T47D (cell line): ENCODE results near the gene HMOX2.

Experiments used
- DNase-seq, 2 experiments: peaks; one replicate each; pipeline versions ENCODE4 v3.0.0 to v3.0.0-alpha.2; 2011 to 2012; ENCODE audit warnings: low read depth in 1 of 2, low spot score in 1 of 2
- JUND ChIP-seq: IDR thresholded peaks from 2 replicates; pipeline ENCODE4 v1.6.1; 2012; ENCODE audit warnings: low read depth
- in situ Hi-C: cut with HindIII; loops from 2 replicates; pipeline ENCODE4 v1.10.0; 2016; ENCODE audit warnings: low sequenced_read_pairs, low pct_unique_long_range_greater_than_20kb

HMOX2 gene

GRCh38 chr16:4512473-4512872 lies 36.3 kb downstream of the HMOX2 start:
- no peak for TF ChIP-seq JUND
- in situ Hi-C loops = no loop called here
- no peak for DNase-seq

DNA sequence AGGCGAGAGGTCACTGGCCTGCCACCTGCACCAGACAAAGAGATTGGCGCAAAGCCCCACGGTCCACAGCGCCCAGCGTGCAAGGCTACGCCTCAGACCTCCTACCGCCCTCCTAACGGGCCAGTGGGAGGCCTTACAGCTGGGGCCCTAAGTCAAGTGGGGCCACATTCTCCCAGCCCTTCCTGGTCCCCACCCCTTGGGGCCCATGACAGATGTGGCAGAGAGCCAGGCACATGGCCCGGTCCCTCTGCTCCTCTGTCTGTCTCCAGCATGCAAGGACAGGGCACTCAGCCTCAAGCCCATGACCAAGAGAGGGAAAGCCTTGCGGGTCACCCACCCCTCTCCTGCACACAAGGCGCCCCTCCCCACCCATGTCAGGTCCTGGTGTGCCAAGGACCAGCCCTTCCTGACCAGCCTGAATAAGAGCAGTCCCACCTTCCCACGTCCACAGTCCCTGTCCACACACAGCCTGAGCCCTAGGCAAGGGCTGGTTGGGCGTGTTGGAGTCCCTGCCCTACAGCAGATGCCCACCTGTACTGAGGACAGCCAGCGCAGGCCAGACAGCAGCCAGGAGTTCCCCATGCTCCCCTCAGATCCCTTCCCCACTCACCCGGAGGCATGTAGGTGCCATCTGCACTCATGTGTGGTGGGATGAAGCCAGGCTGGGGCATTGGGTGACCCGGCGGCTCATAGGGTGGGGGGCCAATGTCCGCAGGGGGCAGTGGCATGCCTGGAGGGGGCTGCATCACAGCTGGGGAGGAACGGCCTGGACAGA lies 37.1 kb downstream of the HMOX2 start:
- in situ Hi-C loops = no loop called here
- TF ChIP-seq JUND = no peak

DNA sequence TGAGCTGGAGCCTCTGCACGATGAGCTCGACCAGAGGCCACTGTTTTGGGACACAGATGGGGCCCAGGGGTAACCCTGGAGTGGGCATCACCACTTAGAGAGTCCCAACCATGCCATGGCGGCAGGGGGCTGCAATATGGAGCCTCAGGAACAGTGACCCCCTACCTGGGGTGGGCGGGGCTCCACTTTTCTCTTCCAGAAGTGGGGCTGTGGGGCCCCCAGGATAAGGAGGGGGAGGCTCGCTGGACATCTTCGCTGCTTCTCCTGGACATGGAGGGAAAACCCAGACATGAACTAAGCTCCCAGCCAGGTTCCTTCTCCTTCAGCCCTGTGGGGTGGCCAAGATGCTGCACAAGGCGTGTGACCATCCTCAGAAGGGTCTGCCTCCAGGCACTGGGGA lies 37.7 kb downstream of the HMOX2 start:
- DNase-seq = no peak
- in situ Hi-C loops = no loop called here
- TF ChIP-seq JUND = no peak

More for the DNA sequence above, 37.1 kb downstream of the HMOX2 start:
- DNase-seq = no peak

DNA sequence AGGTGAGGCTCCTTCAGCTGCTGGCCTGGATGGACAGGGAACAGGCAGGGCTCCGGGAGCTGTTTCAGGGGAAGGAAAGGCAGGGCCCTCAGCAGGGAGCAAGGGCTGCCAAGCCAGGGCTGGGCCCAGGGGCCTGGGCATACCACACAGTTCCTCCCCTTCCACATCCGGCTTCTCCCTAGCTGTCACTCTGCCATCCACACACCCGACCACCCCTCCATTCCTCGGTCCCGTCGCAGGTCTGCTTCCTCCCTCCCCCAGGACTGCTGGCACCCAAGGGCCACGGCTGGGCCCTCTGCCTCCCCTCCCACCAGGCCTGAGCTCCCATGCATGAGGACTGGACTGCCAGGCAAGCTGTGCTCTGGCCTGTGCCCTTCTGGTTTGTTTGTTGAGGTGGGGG lies 38.4 kb downstream of the HMOX2 start:
- no peak for DNase-seq
- no peak for TF ChIP-seq JUND
- in situ Hi-C loops = no loop called here

DNA sequence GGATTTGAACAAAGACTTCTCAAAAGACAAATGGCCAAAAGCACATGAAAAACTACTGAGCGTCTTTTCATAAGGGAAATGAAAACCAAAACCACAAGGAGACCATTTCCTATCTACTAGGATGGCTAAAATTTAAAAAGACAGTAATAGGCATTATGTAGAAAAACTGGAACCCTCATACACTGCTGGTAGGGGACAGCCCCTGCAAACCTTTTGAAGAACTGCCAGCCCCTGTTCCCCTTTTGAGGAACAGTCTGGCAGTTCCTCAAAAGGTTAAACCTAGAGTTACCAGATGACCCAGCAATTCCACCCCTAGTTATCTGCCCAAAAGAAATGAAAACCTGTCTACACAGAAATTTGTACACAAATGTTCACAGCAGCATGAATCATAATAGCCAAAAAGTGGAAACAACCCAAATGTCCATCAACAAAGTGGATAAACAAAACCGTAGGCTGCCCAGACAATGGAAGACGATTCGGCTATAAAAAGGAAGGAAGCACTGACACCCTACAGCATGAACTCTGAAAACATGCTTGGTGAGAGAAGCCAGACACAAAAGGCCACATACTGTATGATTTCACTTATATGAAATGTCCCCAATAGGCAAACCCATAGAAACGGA lies 39.5 kb downstream of the HMOX2 start:
- in situ Hi-C loops = no loop called here
- no peak for DNase-seq
- no peak for TF ChIP-seq JUND

GRCh38 chr16:4517812-4518680 lies 41.8 kb downstream of the HMOX2 start:
- TF ChIP-seq JUND = no peak
- in situ Hi-C loops = no loop called here
- peak in 1 of 2 experiments; percentile 51 for DNase-seq

- in situ Hi-C loops = no loop called here
- DNase-seq = no peak
- TF ChIP-seq JUND = no peak
Measured at GRCh38 chr16:4519274-4520058, 43.3 kb downstream of the HMOX2 start.

- in situ Hi-C loops = no loop called here
- no peak for TF ChIP-seq JUND
- no peak for DNase-seq
Measured at GRCh38 chr16:4520913-4521312, 44.7 kb downstream of the HMOX2 start.

GRCh38 chr16:4522051-4522581 lies 45.9 kb downstream of the HMOX2 start:
- in situ Hi-C loops = no loop called here
- no peak for DNase-seq
- no peak for TF ChIP-seq JUND

DNA sequence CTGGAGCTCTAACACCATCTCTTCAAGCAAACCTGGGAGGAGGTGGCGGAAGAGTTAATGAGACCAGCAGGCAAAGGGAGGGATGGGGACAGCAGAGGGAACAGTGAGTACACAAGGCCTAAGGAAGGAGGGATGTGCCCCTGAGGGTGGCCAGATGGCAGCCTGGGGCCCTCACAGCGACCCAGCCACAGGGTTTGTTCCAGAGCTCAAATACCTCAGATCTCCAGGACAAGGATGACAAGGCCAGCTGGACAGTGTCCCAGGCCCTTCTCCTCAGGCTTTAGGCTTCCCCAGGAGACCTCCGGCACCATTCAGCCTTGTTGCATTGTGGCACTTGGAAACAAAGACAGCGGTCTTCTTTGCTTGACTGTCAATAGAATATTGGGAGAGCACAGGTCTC lies 47.5 kb downstream of the HMOX2 start:
- no peak for TF ChIP-seq JUND
- in situ Hi-C loops = no loop called here
- no peak for DNase-seq

DNA sequence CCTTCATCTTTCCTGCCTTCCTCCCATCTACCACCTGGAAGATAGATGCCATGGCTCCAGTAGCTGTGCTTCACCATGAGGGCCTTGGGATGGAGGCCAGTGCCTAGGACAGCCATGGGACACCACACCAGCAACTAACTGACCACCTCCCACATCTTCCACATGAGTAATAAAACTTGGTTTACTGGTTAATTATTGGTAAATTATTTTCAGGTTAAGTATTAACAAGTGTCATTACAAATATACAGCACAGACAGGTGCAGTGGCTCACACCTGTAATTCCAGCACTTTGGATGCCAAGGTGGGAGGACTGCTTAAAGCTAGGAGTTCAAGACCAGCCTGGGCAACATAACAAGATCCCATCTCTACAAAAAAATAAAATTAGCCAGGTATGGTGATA lies 48.4 kb downstream of the HMOX2 start:
- no peak for TF ChIP-seq JUND
- in situ Hi-C loops = no loop called here
- no peak for DNase-seq

DNA sequence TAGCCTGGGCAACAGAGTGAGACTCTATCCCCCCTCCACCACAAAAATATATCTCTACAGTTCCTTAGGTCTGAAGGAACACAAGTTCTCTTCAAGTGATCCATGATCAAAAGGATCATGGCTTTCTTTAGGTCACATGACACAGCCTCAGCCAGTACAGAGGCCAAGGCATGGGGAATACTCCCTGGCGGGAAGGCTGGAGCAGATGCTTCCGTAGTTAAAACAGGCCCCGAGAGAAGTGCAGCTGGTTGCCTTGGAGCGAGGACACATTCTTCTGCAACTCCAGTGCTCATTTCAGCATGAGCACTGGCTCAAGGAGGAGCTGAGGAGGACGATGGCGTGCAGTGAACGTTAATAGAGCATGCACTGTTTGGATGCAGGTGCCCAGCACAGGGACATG lies 48.9 kb downstream of the HMOX2 start:
- TF ChIP-seq JUND = no peak
- in situ Hi-C loops = no loop called here
- no peak for DNase-seq
